NCI-H2196 treated with DMSO at 0.1 percent for 48 hours (cell line): ENCODE results near the gene TMA7.
"Not testable (repeated sequence)": the region's sequence is repeated elsewhere in the genome, so short reads cannot be mapped to it uniquely, and the experiment has no call there.

Source experiments
- DNase-seq: peaks from one replicate; lab custom pipeline; 2025; ENCODE audit not compliant: unreplicated experiment; lab: John Stamatoyannopoulos, UW

TMA7 gene

DNA sequence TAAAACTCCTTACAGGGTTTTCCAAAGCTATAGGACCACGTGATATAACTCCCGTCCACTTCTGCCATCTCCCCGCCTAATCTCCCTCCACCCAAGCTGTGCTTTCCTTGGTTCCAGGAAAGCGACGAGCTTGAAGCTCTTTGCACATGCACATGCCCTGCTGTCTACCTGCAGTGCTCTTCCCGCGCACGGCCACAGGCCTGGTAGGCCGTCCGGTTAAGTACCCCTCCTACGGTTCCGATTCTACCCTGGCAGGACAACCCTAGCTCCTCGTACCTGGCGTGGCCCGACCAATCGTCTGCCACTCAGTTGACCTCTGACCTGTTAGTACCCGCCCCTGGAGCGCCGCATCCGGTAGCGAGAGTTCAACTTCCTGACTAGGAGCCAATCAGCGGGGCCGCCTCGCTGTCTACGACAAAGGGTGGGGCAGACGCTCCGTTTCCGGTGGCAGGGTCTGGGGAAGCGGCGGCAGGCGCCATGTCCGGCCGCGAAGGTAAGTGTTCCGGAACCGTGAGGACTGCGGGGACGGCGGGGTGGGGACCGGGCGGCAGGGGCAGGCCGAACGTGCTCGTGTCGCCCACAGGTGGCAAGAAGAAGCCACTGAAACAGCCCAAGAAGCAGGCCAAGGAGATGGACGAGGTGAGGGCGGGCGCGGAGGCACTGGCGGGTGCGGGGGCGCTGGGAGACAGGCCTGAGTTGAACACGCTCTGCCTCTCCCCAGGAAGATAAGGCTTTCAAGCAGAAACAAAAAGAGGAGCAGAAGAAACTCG, at the start of gene TMA7, which contains the start of gene CCDC51:
Gene TMA7, plus strand, starts transcription at position 438 of the 770 bp plus-strand sequence. Its CDS starts 40 bp downstream, at position 478.
Gene CCDC51, minus strand, starts transcription at position 300 of the 770 bp plus-strand sequence. CDS start 4,991 bp downstream, outside the sequence.
- DNase-seq = peak; percentile 89

- no peak for DNase-seq
Observed at GRCh38 chr3:48394391-48394790, 45.7 kb upstream of the TMA7 start.

DNA sequence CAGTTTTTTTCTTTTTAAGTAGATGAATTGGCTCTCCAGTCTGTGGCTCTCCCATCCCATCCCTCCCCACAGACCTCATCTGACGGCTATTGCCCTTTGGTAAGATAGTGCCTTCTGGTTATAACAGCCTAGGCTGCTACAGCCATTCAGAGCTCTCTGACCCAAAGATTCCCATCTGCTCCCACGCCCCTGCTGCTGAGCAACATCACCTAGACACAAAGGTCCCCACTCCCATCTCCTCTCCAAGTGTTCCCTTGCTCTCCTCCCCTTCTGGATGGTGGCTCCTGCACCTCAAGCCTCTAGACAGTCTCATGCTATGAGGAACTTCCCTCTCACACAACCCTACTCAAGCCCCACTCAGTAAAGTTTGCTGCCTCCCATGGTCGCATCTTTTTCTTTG, 44.3 kb upstream of the TMA7 start:
- no peak for DNase-seq

GRCh38 chr3:48397767-48398681, 42.0 kb upstream of the TMA7 start:
- no peak for DNase-seq

- DNase-seq = no peak
Observed at GRCh38 chr3:48398701-48399386, 41.2 kb upstream of the TMA7 start.

GRCh38 chr3:48399387-48400172, 40.5 kb upstream of the TMA7 start:
- no peak for DNase-seq

DNA sequence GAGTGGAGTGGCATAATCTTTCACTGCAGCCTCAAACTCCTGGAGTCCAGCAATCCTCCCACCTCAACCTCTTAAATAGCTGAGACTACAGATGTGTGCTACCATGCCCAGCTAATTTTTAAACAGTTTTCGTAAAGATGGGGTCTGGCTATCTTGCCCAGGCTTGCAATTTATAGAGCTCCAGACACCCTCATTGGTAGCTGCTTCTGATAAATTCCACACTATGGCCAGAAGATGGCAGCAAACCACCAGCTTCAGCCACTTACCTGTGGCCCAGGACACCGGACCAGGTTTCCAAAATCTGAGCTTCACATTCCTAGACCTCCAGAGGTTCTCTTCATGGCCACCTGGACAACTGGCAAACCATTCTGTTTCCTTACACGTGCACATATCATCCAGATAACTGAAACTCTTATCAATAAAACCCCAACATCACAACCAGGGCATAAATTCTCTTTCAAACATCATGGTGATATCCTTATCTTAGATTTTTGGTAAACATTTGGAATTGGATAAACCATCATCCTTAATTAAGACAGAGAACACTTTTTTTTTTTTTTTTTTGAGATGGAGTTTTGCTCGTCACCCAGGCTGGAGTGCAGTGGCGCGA, 39.1 kb upstream of the TMA7 start:
- peak; percentile 1 for DNase-seq

DNA sequence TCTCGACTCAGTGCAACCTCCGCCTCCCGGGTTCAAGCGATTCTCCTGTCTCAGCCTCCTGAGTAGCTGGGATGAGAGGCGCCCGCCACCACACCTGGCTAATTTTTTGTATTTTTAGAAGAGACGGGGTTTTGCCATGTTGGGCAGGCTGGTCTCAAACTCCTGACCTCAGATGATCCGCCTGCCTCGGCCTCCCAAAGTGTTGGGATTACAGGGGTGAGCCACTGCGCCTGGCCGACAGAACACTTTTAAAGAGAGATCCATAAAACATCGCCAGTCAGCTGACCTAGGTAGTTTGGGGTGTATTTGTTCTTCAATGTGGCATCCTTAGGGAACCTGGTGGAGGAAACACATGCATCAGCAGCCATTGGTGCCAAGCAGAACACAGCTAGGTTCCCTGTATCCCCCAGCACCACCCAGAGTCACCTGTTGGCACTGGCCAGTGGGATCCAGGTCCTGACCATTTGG, 38.6 kb upstream of the TMA7 start:
- DNase-seq = not testable (repeated sequence)

- no peak for DNase-seq
Observed at GRCh38 chr3:48402281-48402732, 37.8 kb upstream of the TMA7 start.

DNA sequence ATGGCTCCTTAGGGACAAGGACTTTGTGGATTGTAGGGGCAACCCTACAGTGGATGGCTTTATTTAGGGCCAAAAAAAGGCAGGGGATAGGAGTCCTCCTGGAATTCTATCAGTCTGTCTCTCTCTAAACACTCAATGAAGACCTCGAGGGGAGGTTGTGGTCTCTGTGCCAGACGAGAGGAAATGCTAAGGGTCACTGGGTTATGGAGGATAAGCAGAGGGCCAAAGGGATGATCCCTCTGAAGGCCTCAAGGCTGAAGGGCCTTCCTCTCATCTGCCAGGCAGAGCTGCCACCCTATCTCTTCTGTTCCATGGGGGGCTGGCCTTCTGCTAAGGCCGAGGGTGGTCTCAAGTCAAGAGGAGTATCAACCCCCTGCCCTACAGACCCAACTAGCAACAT, 37.1 kb upstream of the TMA7 start:
- DNase-seq = no peak

GRCh38 chr3:48403533-48404439, 36.3 kb upstream of the TMA7 start:
- no peak for DNase-seq

DNA sequence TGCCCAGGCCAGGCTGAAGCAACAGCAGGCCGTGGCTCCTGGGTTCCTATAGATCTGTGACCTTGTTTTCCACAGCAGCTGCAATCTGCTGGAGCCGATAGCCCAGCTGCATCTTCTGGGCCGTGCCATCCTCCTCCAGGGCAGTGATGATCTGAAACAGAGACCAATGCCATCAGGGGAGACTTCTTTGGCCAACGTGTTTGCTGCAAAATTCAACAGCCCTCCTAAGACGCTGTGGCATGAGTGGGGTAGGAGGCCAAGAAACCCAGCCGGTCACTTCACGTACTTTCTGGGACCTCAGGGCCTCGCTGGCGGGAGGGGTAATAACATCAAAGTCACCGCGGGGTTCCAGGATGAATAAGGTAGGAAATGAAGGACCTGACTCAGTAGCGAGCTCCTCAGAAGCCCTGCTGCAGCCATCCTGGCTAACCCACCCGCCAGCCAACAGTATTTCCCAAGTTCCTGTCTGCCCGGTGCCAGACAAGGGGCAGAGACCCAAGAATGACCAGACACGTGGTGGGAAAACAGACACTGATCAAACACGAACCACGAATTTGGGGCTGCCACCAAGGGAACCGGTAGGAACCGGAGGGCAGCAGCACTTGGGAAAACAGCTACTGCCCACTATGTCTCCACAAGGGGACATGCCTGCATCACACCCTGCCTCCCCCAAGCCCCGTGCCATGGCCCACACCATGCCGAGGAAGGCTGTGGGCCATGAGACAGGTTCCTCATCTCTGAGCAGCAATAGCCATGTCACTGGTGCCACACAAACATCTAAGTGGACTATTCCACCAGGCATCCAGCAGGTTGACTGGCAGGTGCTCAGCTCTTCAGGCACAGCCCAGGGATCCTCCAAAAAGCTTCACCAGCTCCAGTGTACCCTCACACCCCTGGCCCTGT, 35.4 kb upstream of the TMA7 start:
- no peak for DNase-seq

- no peak for DNase-seq
Observed at GRCh38 chr3:48405343-48405881, 34.6 kb upstream of the TMA7 start.

DNA sequence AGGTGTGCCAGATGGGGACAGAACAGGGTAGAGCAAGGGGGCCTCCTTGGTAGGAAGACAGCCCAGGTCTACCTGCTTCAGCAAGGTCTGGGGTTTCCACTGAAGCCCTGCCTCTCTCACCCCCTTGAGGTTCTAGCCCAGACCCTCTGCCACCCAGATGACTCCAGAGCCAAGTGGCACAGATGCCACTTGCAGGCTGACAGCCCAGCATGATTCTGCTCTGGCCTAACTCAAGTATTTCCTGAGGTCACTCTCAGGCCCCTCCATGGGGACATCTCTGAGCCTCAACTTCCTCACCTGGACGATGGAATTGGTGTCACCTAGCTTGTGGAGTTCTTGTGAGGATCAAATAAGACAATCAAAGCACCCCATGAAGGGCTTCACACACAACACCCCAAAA, 34.1 kb upstream of the TMA7 start:
- no peak for DNase-seq

- DNase-seq = no peak
Observed at GRCh38 chr3:48406443-48407431, 33.3 kb upstream of the TMA7 start.

DNA sequence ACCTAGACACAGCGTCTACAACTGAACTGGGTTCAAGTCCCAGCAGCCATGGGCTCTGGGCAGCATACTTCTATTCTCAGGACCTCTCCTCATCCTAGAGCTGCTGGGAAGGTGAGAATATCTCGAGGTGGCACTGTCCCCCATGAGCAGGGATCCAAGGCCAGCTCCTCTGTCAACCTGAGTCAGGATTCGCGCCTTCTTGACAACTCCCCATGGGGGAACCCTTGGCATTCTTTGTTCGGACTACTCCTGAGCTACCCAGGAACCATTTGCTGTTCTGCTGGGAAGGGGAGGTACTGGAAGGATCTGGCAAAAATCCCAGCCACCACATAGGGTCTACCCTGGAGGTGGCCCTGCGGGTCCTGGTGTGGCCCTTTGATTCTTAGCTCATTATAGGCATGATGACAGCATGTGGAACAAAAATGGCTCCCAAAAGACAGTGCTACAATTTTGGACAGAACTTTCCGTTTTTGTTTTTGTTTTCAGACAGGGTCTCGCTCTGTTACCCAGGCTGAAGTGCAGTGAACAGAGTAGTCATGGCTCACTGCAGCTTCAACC, 32.4 kb upstream of the TMA7 start:
- DNase-seq = no peak
